Stomach (tissue), 4 donors: Measurements from ENCODE around the gene TEAD4.

Experiments used
- CTCF ChIP-seq, 7 experiments: fragments of 450-650 bp in 4 of 7; fragments of 200-600 bp in 3 of 7; sonication (generic) in 3 of 7; IDR thresholded peaks; one replicate each; pipeline ENCODE4 v1.5.1; 2016 to 2019; ENCODE audit warnings: antibody characterized with exemption in 7 of 7, control low read depth in 2 of 7, mild to moderate bottlenecking in 1 of 7
- EP300 ChIP-seq: sonication (generic); formaldehyde crosslinking; IDR thresholded peaks from one replicate; pipeline ENCODE4 v1.6.1; 2017; ENCODE audit warnings: antibody characterized with exemption

- TF ChIP-seq CTCF (IDR thresholded peaks at IDR 0.05) (no peak), EP300 (no peak)
Observed at GRCh38 chr12:2979806-2980205, 20.6 kb downstream of the TEAD4 start.
